Peyer's patch (tissue), 4 donors: Measurements from ENCODE around the gene ADARB1.

Source experiments
- CTCF ChIP-seq, 6 experiments: fragments of 450-650 bp in 4 of 6; fragments of 200-600 bp in 2 of 6; sonication (generic) in 1 of 6; IDR thresholded peaks; one replicate each; pipeline ENCODE4 v1.5.1; 2017 to 2019; ENCODE audit warnings: antibody characterized with exemption in 6 of 6, mild to moderate bottlenecking in 3 of 6, moderate library complexity in 1 of 6
- POLR2A ChIP-seq, 2 donors: fragments of 450-650 bp; IDR thresholded peaks; one replicate each; pipeline ENCODE4 v1.5.1; 2017; ENCODE audit warnings: antibody characterized with exemption in 2 of 2, mild to moderate bottlenecking in 2 of 2, moderate library complexity in 2 of 2

GRCh38 chr21:45119812-45120211 lies 45.4 kb downstream of the ADARB1 start:
- TF ChIP-seq POLR2A (IDR thresholded peaks at IDR 0.05) (no peak), CTCF (IDR thresholded peaks at IDR 0.05) (no peak)
